Measurements from ENCODE around the gene PAPPA2. TPM values are rescaled to one million over a fixed set of nuclear protein-coding genes. Genes with fewer than 3 reads are reported as not detected.

The PAPPA2 gene
- total RNA-seq, 2 experiments from 2014 or later, result 0.19 to 0.37 TPM

DNA sequence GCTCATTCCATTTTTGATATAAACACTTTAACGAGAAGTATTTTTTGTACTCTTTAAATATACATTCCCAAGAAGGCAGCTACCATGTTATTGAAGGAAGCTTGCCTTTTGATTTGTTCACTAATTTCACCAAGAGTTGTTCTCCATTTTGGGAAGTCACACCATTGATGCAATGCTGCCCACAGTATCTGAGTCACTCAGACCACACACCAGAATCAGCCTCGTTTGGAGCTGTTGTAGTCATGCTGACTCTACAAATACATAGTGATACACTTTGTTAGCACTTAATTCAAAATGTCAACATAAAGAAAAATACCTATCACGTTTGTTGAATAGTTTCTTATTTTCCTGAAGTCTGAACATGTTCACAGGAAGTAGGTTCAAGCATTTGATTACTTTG lies 78.7 kb downstream of the PAPPA2 start:
- Mint-ChIP-seq H3K4me3 (no peak overlapping the region), H3K36me3 (ENCODE audit: low read depth) (no peaks in the 10 kb centered on the region), H3K4me1 (ENCODE audit: low read depth) (no peaks in the 10 kb centered on the region), H3K27me3 (ENCODE audit: low read depth) (no peaks in the 10 kb centered on the region), H3K9me3 (no peaks in the 10 kb centered on the region), H3K27ac (no peak overlapping the region)
- intact Hi-C loops (cut with micrococcal nuclease), result no loop called here
- no peak for DNase-seq
- CTCF ChIA-PET, result no interaction called here

DNA sequence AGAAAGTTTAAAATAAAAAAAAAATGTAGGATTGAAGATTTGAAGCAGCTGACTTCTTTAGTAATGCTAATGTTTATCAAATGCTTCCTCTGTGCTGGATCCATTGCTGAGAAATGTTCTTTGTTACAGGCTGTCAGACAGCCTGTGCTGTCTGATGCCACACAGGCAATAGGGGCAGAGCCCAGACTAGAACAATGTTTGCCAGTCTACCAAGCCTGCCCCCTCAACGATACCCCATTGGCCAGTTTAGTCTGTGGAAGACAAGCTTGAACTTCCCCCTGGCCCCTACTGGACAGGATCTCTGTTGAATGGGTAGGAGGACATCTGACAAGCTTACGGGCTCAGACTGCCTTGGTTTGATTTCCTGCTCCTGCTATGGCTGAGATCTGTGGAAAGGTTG lies 79.4 kb downstream of the PAPPA2 start:
- CTCF ChIA-PET, result no interaction called here
- intact Hi-C loops (cut with micrococcal nuclease), result no loop called here
- no peak for DNase-seq
- Mint-ChIP-seq H3K4me3 (no peak overlapping the region), H3K9me3 (no peaks in the 10 kb centered on the region), H3K27me3 (ENCODE audit: low read depth) (peaks cover 4% of the 10 kb centered on the region), H3K27ac (no peak overlapping the region), H3K4me1 (ENCODE audit: low read depth) (no peaks in the 10 kb centered on the region), H3K36me3 (ENCODE audit: low read depth) (no peaks in the 10 kb centered on the region)

GRCh38 chr1:176543360-176544129 lies 80.6 kb downstream of the PAPPA2 start:
- intact Hi-C loops (cut with micrococcal nuclease), result no loop called here
- CTCF ChIA-PET, result no interaction called here
- H3K36me3 Mint-ChIP-seq (ENCODE audit: low read depth), result no peaks in the 10 kb centered on the region
- no peaks in the 10 kb centered on the region for H3K4me1 Mint-ChIP-seq (ENCODE audit: low read depth)
- H3K27me3 Mint-ChIP-seq (ENCODE audit: low read depth), result peaks cover 7% of the 10 kb centered on the region
- H3K9me3 Mint-ChIP-seq, result no peaks in the 10 kb centered on the region
- no peak overlapping the region for H3K4me3 Mint-ChIP-seq
- no peak overlapping the region for H3K27ac Mint-ChIP-seq
- DNase-seq, result no peak

- DNase-seq, result no peak
- H3K36me3 Mint-ChIP-seq (ENCODE audit: low read depth), result no peaks in the 10 kb centered on the region
- H3K27ac Mint-ChIP-seq, result no peak overlapping the region
- H3K4me1 Mint-ChIP-seq (ENCODE audit: low read depth), result no peaks in the 10 kb centered on the region
- H3K9me3 Mint-ChIP-seq, result no peaks in the 10 kb centered on the region
- intact Hi-C loops (cut with micrococcal nuclease), result no loop called here
- no peak overlapping the region for H3K4me3 Mint-ChIP-seq
- CTCF ChIA-PET, result no interaction called here
- peaks cover 7% of the 10 kb centered on the region for H3K27me3 Mint-ChIP-seq (ENCODE audit: low read depth)
Measured at GRCh38 chr1:176545034-176545639, 82.2 kb downstream of the PAPPA2 start.

- no peak for DNase-seq
- CTCF ChIA-PET, result no interaction called here
- Mint-ChIP-seq H3K4me3 (no peak overlapping the region), H3K27ac (no peak overlapping the region), H3K4me1 (ENCODE audit: low read depth) (no peaks in the 10 kb centered on the region), H3K36me3 (ENCODE audit: low read depth) (no peaks in the 10 kb centered on the region), H3K27me3 (ENCODE audit: low read depth) (peaks cover 11% of the 10 kb centered on the region), H3K9me3 (no peaks in the 10 kb centered on the region)
- intact Hi-C loops (cut with micrococcal nuclease), result no loop called here
Measured at GRCh38 chr1:176546825-176547224, 83.8 kb downstream of the PAPPA2 start.

DNA sequence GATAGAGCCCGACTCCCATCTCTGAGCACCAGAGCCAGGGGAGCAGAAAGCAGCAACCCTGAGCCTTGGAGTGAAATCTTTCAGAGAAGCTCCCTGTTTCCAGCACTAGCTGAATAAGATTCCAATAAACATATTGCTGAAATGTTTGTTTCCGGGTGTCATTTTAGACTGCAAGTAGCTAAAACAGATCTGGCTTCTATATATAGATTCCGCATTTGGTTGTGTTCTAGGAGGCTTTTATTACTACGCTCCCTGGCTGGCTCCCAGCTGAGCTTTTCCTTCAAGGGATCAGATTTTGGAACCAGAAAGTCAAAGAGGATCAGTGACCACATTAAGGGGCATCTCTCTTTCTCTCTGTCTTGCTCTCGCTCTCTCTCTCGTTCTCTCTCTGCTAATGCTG lies 88.2 kb downstream of the PAPPA2 start:
- no peak for DNase-seq
- Mint-ChIP-seq H3K36me3 (ENCODE audit: low read depth) (no peaks in the 10 kb centered on the region), H3K9me3 (no peaks in the 10 kb centered on the region), H3K27me3 (ENCODE audit: low read depth) (peaks cover 32% of the 10 kb centered on the region), H3K4me1 (ENCODE audit: low read depth) (no peaks in the 10 kb centered on the region), H3K27ac (no peak overlapping the region), H3K4me3 (no peak overlapping the region)
- intact Hi-C loops (cut with micrococcal nuclease), result no loop called here
- CTCF ChIA-PET, result no interaction called here

DNA sequence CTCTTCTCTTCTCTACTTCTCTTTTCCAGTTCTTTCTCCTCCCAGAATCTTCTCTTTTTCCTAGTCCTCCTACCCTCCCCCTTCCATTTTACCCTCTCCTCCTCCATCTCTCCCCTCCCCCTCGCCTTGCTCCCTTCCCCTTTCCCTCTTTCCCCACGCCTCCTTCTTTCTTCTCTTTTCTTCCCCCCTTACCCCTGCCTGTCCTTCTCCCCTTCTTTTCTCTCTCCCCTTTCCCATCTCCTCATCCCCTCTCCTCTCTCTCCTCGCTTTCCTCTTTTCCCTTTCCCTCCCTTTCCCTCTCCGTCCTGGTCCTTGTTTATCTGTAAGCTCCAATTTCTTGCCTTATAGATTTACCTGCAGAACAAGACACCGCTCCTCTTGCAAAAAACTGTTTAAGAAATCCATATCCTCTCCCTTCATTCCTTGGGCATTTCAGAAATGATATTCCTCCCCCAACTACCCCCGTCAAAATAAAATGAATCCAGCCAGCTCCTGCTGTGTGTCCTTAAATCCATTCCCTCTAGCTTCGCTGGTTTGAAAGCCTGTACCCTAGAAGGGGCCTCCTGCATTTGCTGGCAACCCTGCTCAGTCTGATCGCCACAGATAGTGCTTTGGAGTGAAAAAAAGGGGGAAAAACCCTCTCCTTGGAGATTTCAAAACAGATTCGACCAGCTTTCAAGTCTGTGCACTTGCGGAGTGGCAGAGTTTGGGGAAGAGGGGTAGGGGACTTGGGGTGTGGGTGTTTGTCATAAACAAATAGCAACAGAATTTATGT lies 89.4 kb downstream of the PAPPA2 start:
- H3K4me3 Mint-ChIP-seq, result no peak overlapping the region
- intact Hi-C loops (cut with micrococcal nuclease), result no loop called here
- CTCF ChIA-PET, result no interaction called here
- H3K27me3 Mint-ChIP-seq (ENCODE audit: low read depth), result peaks cover 32% of the 10 kb centered on the region
- H3K4me1 Mint-ChIP-seq (ENCODE audit: low read depth), result no peaks in the 10 kb centered on the region
- no peaks in the 10 kb centered on the region for H3K9me3 Mint-ChIP-seq
- DNase-seq, result no peak
- H3K36me3 Mint-ChIP-seq (ENCODE audit: low read depth), result no peaks in the 10 kb centered on the region
- H3K27ac Mint-ChIP-seq, result no peak overlapping the region

GRCh38 chr1:176552999-176553398 lies 90.0 kb downstream of the PAPPA2 start:
- CTCF ChIA-PET, result interaction anchor here (0.5 kb wide), 1 partner anchor 1878 kb away, joined by 3 read pairs; no protein-coding TSS in a partner anchor
- Mint-ChIP-seq H3K4me1 (ENCODE audit: low read depth) (no peaks in the 10 kb centered on the region), H3K9me3 (no peaks in the 10 kb centered on the region), H3K27ac (no peak overlapping the region), H3K4me3 (no peak overlapping the region), H3K27me3 (ENCODE audit: low read depth) (peaks cover 29% of the 10 kb centered on the region), H3K36me3 (ENCODE audit: low read depth) (no peaks in the 10 kb centered on the region)
- no peak for DNase-seq
- intact Hi-C loops (cut with micrococcal nuclease), result no loop called here

DNA sequence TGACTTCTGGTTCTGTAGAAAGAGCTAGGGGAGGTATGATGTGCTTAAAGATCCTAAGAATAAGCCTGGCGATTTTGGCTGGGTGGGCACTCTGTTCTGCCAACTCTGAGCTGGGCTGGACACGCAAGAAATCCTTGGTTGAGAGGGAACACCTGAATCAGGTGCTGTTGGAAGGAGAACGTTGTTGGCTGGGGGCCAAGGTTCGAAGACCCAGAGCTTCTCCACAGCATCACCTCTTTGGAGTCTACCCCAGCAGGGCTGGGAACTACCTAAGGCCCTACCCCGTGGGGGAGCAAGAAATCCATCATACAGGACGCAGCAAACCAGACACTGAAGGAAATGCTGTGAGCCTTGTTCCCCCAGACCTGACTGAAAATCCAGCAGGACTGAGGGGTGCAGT lies 93.3 kb downstream of the PAPPA2 start:
- Mint-ChIP-seq H3K4me1 (ENCODE audit: low read depth) (no peaks in the 10 kb centered on the region), H3K36me3 (ENCODE audit: low read depth) (no peaks in the 10 kb centered on the region), H3K27me3 (ENCODE audit: low read depth) (peaks cover 30% of the 10 kb centered on the region), H3K27ac (no peak overlapping the region), H3K4me3 (no peak overlapping the region), H3K9me3 (no peaks in the 10 kb centered on the region)
- CTCF ChIA-PET, result no interaction called here
- intact Hi-C loops (cut with micrococcal nuclease), result loop anchor here (5.0 kb wide), 2 partner anchors 179 to 1391 kb away; no protein-coding TSS in a partner anchor
- no peak for DNase-seq

DNA sequence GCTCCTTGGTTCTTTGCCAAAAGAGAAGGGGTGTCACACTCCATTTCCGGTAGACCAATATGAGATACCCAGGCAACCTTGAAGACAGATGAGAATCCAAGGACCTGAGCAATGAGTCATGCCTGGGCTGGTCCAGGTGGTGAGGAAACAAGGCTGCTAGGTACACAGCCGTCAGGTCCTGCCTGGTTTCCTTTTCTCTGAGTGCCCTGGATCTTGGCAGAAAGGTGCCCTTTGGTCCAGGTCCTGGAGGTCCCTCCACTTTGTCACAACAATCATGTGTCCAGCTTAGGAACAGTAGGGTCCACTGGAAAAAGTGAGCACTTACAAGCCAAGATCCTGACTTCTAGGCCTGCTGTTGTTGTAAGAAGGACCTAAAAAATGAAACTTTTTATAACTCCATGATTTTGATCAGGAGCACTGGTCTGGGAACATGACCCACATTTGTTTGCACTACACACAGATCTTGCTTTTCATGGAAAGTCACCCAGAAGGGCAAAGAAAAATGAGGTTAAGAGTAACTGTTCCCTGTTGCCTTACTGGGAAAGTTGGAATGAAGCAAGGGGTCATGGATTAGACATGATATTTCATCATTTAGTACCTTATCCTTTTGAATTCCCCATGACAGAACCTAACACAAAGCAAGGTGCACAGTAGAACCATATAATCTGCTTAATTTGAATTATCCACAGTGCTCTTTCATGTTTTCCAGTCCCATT lies 94.7 kb downstream of the PAPPA2 start:
- Mint-ChIP-seq H3K27ac (no peak overlapping the region), H3K4me3 (no peak overlapping the region), H3K27me3 (ENCODE audit: low read depth) (peaks cover 24% of the 10 kb centered on the region), H3K36me3 (ENCODE audit: low read depth) (no peaks in the 10 kb centered on the region), H3K4me1 (ENCODE audit: low read depth) (no peaks in the 10 kb centered on the region), H3K9me3 (no peaks in the 10 kb centered on the region)
- intact Hi-C loops (cut with micrococcal nuclease), result loop anchor here (5.0 kb wide), 2 partner anchors 180 to 1390 kb away; no protein-coding TSS in a partner anchor
- no peak for DNase-seq
- CTCF ChIA-PET, result no interaction called here

DNA sequence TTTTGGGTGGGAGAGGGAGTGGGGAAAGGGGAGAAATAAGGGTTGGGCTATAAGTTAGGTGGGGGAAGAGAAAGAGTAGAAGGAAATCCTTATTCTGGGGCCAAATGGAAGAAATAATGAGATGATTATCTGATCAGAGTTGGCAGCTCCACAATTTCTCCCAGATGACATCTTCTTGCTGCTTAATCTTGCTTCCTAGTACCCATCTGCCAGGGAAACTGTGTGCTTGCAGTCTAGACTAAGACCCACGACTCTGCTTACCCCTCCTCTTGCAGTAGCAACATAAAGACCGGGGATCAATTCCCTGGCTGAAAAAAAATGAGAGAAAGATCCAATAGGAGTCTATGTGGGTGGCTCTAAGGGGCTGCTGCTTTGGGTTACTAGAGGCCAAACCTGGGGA lies 95.6 kb downstream of the PAPPA2 start:
- no peaks in the 10 kb centered on the region for H3K9me3 Mint-ChIP-seq
- H3K27ac Mint-ChIP-seq, result no peak overlapping the region
- CTCF ChIA-PET, result interaction anchor here (0.7 kb wide), 1 partner anchor 21 kb away, joined by 3 read pairs; no protein-coding TSS in a partner anchor
- DNase-seq, result no peak
- intact Hi-C loops (cut with micrococcal nuclease), result loop anchor here (5.0 kb wide), 2 partner anchors 181 to 1389 kb away; no protein-coding TSS in a partner anchor
- H3K27me3 Mint-ChIP-seq (ENCODE audit: low read depth), result peaks cover 18% of the 10 kb centered on the region
- no peaks in the 10 kb centered on the region for H3K36me3 Mint-ChIP-seq (ENCODE audit: low read depth)
- no peak overlapping the region for H3K4me3 Mint-ChIP-seq
- H3K4me1 Mint-ChIP-seq (ENCODE audit: low read depth), result no peaks in the 10 kb centered on the region

DNA sequence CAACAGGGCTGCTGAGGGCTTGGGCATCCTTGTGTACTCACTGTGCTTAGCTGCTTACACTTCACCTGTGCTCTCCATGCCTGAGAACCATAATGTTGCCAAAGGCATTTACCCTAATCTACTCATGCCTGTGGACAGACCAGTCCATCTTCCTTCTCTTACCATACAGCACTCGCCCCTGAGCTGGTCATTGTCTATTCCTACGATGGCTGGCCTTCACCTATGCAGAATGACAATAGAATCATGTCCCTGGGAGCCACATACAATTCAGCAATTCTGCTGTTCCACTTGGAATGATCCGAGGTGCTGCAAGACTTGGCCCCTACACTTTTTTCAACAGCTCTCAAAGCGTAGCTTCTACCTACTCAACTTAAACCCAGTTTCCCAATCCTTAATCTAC lies 96.5 kb downstream of the PAPPA2 start:
- Mint-ChIP-seq H3K9me3 (no peaks in the 10 kb centered on the region), H3K27me3 (ENCODE audit: low read depth) (peaks cover 14% of the 10 kb centered on the region), H3K36me3 (ENCODE audit: low read depth) (no peaks in the 10 kb centered on the region), H3K4me1 (ENCODE audit: low read depth) (no peaks in the 10 kb centered on the region), H3K4me3 (no peak overlapping the region), H3K27ac (no peak overlapping the region)
- no peak for DNase-seq
- intact Hi-C loops (cut with micrococcal nuclease), result loop anchor here (5.0 kb wide), 2 partner anchors 182 to 1388 kb away; no protein-coding TSS in a partner anchor
- CTCF ChIA-PET, result interaction anchor here (0.6 to 1.6 kb wide), 6 partner anchors 11 to 1105 kb away, joined by 3 to 6 read pairs (median 4); no protein-coding TSS in a partner anchor

Measured in activated naive CD4-positive, alpha-beta T cell treated with anti-CD3 and anti-CD28 coated beads for 36 hours (primary cell).